HUES64 (cell line): ENCODE data around the gene CDH26.

Source experiments
- H3K27ac ChIP-seq: 2 replicates; pipeline ENCODE4 v1.7.0; 2013; ENCODE audit warnings: low read depth, low read length, inconsistent platforms
- H3K27me3 ChIP-seq: 2 replicates; pipeline ENCODE4 v1.6.1; 2013; ENCODE audit warnings: mild to moderate bottlenecking, low read length; ENCODE audit not compliant: insufficient read depth
- H3K36me3 ChIP-seq: 2 replicates; pipeline ENCODE4 v1.6.1; 2013; ENCODE audit warnings: mild to moderate bottlenecking, low read length; ENCODE audit not compliant: insufficient read depth
- H3K4me1 ChIP-seq: 2 replicates; pipeline ENCODE4 v1.6.1; 2013; ENCODE audit warnings: mild to moderate bottlenecking, low read length, moderate library complexity; ENCODE audit not compliant: insufficient read depth
- H3K4me3 ChIP-seq: 2 replicates; pipeline ENCODE4 v1.5.1; 2013; ENCODE audit warnings: mild to moderate bottlenecking, low read length, moderate library complexity
- H3K9ac ChIP-seq: 2 replicates; pipeline ENCODE4 v1.6.1; 2013; ENCODE audit warnings: mild to moderate bottlenecking, low read depth, low read length
- H3K9me3 ChIP-seq: 2 replicates; pipeline ENCODE4 v1.6.1; 2013; ENCODE audit warnings: low read depth, low read length; ENCODE audit not compliant: insufficient read depth
- WGBS: fragments of 150-250, 120-280 bp; methylation state at CpG from one replicate; pipeline ENCODE4 v1.1.7; 2013; ENCODE audit warnings: missing lambda C conversion rate; 5-methylcytosine and 5-hydroxymethylcytosine counted together

CDH26 gene

GRCh38 chr20:59958626-59959025 lies 403 bp downstream of the CDH26 start:
- Histone ChIP-seq H3K4me3 (no peak overlapping the region), H3K9ac (no peak overlapping the region), H3K9me3 (no peaks in the 10 kb centered on the region), H3K27ac (no peak overlapping the region), H3K4me1 (no peaks in the 10 kb centered on the region), H3K27me3 (no peaks in the 10 kb centered on the region), H3K36me3 (no peaks in the 10 kb centered on the region)
- WGBS: 91% methylated on average over 4 of the region's 4 CpGs

GRCh38 chr20:59961423-59961822 lies 3.2 kb downstream of the CDH26 start:
- H3K4me3 ChIP-seq: no peak overlapping the region
- 90% methylated on average over 2 of the region's 2 CpGs for WGBS

GRCh38 chr20:59962155-59962554 lies 3.9 kb downstream of the CDH26 start:
- Histone ChIP-seq H3K4me1 (no peaks in the 10 kb centered on the region), H3K36me3 (no peaks in the 10 kb centered on the region), H3K27me3 (no peaks in the 10 kb centered on the region), H3K27ac (no peak overlapping the region), H3K4me3 (no peak overlapping the region), H3K9me3 (no peaks in the 10 kb centered on the region), H3K9ac (no peak overlapping the region)
- whole genome bisulfite sequencing: 93% methylated on average over 6 of the region's 6 CpGs

More at GRCh38 chr20:59961423-59961822, 3.2 kb downstream of the CDH26 start:
- H3K9me3 ChIP-seq: no peaks in the 10 kb centered on the region
- no peaks in the 10 kb centered on the region for H3K27me3 ChIP-seq
- H3K9ac ChIP-seq: no peak overlapping the region
- H3K36me3 ChIP-seq: no peaks in the 10 kb centered on the region
- H3K4me1 ChIP-seq: no peaks in the 10 kb centered on the region
- H3K27ac ChIP-seq: no peak overlapping the region

- Histone ChIP-seq H3K27ac (no peak overlapping the region), H3K9me3 (no peaks in the 10 kb centered on the region), H3K36me3 (no peaks in the 10 kb centered on the region), H3K9ac (no peak overlapping the region), H3K4me3 (no peak overlapping the region), H3K4me1 (no peaks in the 10 kb centered on the region), H3K27me3 (no peaks in the 10 kb centered on the region)
- WGBS: 84% methylated on average over 2 of the region's 3 CpGs
Measured at GRCh38 chr20:59966428-59966827, 8.2 kb downstream of the CDH26 start.

- Histone ChIP-seq H3K9ac (no peak overlapping the region), H3K4me1 (no peaks in the 10 kb centered on the region), H3K27ac (no peak overlapping the region), H3K4me3 (no peak overlapping the region), H3K36me3 (no peaks in the 10 kb centered on the region), H3K9me3 (no peaks in the 10 kb centered on the region), H3K27me3 (no peaks in the 10 kb centered on the region)
- no CpG with 5 or more reads among the region's 1 CpG for WGBS
Measured at GRCh38 chr20:59971428-59971827, 13.2 kb downstream of the CDH26 start.

GRCh38 chr20:59972037-59972801 lies 14.0 kb downstream of the CDH26 start:
- no peaks in the 10 kb centered on the region for H3K4me1 ChIP-seq
- WGBS: 94% methylated on average over 12 of the region's 12 CpGs
- H3K27ac ChIP-seq: no peak overlapping the region
- H3K4me3 ChIP-seq: no peak overlapping the region
- no peaks in the 10 kb centered on the region for H3K9me3 ChIP-seq
- no peaks in the 10 kb centered on the region for H3K27me3 ChIP-seq
- H3K36me3 ChIP-seq: no peaks in the 10 kb centered on the region
- H3K9ac ChIP-seq: no peak overlapping the region

GRCh38 chr20:59976156-59976782 lies 18.0 kb downstream of the CDH26 start:
- Histone ChIP-seq H3K4me1 (no peaks in the 10 kb centered on the region), H3K27ac (no peak overlapping the region), H3K36me3 (no peaks in the 10 kb centered on the region), H3K9me3 (no peaks in the 10 kb centered on the region), H3K27me3 (no peaks in the 10 kb centered on the region), H3K4me3 (no peak overlapping the region), H3K9ac (no peak overlapping the region)
- 89% methylated on average over 5 of the region's 6 CpGs for WGBS

- Histone ChIP-seq H3K4me3 (no peak overlapping the region), H3K27me3 (no peaks in the 10 kb centered on the region), H3K9ac (no peak overlapping the region), H3K36me3 (no peaks in the 10 kb centered on the region), H3K9me3 (no peaks in the 10 kb centered on the region), H3K4me1 (no peaks in the 10 kb centered on the region), H3K27ac (no peak overlapping the region)
- WGBS: 94% methylated on average over 8 of the region's 9 CpGs
Measured at GRCh38 chr20:59977086-59977485, 18.9 kb downstream of the CDH26 start.

GRCh38 chr20:59983076-59983475 lies 24.9 kb downstream of the CDH26 start:
- Histone ChIP-seq H3K4me3 (no peak overlapping the region), H3K36me3 (no peaks in the 10 kb centered on the region), H3K27me3 (no peaks in the 10 kb centered on the region), H3K9me3 (no peaks in the 10 kb centered on the region), H3K27ac (no peak overlapping the region), H3K9ac (no peak overlapping the region), H3K4me1 (no peaks in the 10 kb centered on the region; the same call in 1 of the 2 replicates)
- 92% methylated on average over 7 of the region's 9 CpGs for WGBS

- H3K27ac ChIP-seq: no peak overlapping the region
- no peaks in the 10 kb centered on the region for H3K9me3 ChIP-seq
- H3K4me1 ChIP-seq: peaks cover 8% of the 10 kb centered on the region; the same call in 1 of the 2 replicates
- 93% methylated on average over 4 of the region's 4 CpGs for WGBS
- H3K27me3 ChIP-seq: no peaks in the 10 kb centered on the region
- no peak overlapping the region for H3K4me3 ChIP-seq
- H3K36me3 ChIP-seq: no peaks in the 10 kb centered on the region
- no peak overlapping the region for H3K9ac ChIP-seq
Measured at GRCh38 chr20:59984541-59984940, 26.3 kb downstream of the CDH26 start.

GRCh38 chr20:59985164-59985563 lies 26.9 kb downstream of the CDH26 start:
- Histone ChIP-seq H3K9ac (no peak overlapping the region), H3K36me3 (no peaks in the 10 kb centered on the region), H3K4me3 (no peak overlapping the region), H3K27me3 (no peaks in the 10 kb centered on the region), H3K27ac (no peak overlapping the region), H3K9me3 (no peaks in the 10 kb centered on the region), H3K4me1 (peaks cover 8% of the 10 kb centered on the region; the same call in 1 of the 2 replicates)
- WGBS: 94% methylated on average over 8 of the region's 8 CpGs
